Measurements from ENCODE around the gene KLHL29.

DNA sequence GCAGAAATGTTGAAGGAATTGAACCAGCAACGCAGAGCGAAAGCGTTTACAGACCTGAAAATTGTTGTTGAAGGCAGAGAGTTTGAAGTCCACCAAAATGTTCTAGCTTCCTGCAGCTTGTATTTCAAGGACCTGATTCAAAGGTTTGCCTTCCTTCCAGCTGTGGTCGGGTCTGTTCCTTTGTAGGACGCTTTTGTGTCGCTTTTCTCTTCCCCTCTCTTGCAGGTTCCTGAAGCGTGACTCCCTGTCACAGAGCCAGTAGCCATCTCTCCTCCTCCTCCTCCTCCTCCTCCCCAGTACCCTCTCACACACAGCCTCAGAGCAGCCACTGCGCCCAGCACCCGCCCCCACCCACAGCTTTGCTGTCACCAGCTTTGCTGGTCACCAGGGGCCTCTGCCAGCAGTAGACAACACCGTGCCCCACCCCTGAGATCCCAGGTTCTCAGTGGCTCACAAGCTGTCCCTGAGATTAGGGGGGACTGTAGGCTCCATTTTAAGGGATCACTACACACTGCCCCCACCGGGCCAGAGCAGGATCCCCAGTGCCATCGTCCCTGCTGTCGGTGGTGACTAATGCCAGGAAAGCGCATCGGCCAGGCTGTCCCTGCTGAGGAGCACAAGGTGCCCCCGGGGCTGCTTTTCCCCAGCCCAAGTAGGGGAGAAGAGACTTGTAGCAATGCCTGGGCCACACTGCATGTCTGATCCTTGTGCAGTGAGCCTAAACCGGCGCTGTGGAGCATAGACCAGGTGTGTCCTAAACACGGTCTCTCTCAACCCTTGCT, 299.6 kb downstream of the KLHL29 start:
- TF ChIP-seq, protein P1, sequence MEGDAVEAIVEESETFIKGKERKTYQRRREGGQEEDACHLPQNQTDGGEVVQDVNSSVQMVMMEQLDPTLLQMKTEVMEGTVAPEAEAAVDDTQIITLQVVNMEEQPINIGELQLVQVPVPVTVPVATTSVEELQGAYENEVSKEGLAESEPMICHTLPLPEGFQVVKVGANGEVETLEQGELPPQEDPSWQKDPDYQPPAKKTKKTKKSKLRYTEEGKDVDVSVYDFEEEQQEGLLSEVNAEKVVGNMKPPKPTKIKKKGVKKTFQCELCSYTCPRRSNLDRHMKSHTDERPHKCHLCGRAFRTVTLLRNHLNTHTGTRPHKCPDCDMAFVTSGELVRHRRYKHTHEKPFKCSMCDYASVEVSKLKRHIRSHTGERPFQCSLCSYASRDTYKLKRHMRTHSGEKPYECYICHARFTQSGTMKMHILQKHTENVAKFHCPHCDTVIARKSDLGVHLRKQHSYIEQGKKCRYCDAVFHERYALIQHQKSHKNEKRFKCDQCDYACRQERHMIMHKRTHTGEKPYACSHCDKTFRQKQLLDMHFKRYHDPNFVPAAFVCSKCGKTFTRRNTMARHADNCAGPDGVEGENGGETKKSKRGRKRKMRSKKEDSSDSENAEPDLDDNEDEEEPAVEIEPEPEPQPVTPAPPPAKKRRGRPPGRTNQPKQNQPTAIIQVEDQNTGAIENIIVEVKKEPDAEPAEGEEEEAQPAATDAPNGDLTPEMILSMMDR (IDR thresholded peaks at IDR 0.05), result no peak
- no peak for TF ChIP-seq POLR2AphosphoS5 (IDR thresholded peaks at IDR 0.05; ENCODE audit: low read depth, low read length)
- TF ChIP-seq, protein P2, sequence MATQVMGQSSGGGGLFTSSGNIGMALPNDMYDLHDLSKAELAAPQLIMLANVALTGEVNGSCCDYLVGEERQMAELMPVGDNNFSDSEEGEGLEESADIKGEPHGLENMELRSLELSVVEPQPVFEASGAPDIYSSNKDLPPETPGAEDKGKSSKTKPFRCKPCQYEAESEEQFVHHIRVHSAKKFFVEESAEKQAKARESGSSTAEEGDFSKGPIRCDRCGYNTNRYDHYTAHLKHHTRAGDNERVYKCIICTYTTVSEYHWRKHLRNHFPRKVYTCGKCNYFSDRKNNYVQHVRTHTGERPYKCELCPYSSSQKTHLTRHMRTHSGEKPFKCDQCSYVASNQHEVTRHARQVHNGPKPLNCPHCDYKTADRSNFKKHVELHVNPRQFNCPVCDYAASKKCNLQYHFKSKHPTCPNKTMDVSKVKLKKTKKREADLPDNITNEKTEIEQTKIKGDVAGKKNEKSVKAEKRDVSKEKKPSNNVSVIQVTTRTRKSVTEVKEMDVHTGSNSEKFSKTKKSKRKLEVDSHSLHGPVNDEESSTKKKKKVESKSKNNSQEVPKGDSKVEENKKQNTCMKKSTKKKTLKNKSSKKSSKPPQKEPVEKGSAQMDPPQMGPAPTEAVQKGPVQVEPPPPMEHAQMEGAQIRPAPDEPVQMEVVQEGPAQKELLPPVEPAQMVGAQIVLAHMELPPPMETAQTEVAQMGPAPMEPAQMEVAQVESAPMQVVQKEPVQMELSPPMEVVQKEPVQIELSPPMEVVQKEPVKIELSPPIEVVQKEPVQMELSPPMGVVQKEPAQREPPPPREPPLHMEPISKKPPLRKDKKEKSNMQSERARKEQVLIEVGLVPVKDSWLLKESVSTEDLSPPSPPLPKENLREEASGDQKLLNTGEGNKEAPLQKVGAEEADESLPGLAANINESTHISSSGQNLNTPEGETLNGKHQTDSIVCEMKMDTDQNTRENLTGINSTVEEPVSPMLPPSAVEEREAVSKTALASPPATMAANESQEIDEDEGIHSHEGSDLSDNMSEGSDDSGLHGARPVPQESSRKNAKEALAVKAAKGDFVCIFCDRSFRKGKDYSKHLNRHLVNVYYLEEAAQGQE (IDR thresholded peaks at IDR 0.05; ENCODE audit: insufficient read depth in 1 of 2, low read depth in 2 of 2, low read length in 1 of 2), result no peak

Measured in Panc1 (cell line).